Forelimb muscle (tissue), 1 donor: ENCODE data around the gene ARHGAP6. TPM values are rescaled to one million over a fixed set of nuclear protein-coding genes. Genes with fewer than 3 reads are reported as not detected.

Experiments
- DNase-seq: peaks from one replicate; pipeline ENCODE4 v3.0.0-alpha.2; 2013; ENCODE audit warnings: low read depth
- polyA plus RNA-seq: library from polyadenylated mRNA; unstranded; fragments of 120-200 nt; gene quantifications from one replicate; pipeline ENCODE4 v1.2.1, GENCODE V29; 2013; ENCODE audit not compliant: insufficient read length

Gene ARHGAP6
- polyA plus RNA-seq, 1 donor: 9.3 TPM

DNA sequence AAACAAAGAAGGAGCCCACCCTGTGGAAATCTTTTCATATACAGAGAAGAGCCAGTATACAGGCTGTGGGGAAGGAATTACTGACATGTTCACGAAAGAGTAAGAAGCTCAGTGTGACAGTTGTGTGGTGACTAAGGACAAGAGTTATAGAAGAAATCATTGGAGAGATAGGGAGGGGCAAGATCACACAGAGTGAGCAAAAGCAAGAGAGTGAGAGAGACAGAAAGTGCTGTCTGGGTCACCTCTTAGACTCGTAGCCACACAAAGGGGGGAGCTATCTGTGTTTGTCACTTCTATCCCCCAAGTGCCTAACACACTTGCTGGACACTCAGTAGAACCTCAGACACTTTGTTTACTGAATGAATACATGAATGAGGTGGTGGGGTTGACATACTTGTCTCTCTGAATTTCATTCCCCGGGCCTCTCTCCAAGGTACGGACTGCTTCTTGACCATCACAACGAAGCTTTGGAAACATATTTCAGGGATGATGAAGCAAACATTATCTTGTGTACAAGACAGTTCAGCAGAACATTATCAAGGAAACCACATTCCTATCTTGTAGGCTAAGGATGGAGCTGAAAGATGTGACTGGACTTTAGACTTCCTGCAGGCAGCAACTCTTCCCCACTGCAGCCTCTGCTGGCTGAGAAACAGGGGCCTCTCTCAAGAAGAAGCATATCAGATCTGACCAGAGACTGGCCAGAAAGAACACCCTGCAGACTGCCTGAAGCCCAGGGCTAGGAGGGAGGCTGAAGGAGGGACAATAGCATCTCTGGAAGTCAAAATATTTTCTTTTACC lies 204.3 kb downstream of the ARHGAP6 start:
- no peak for DNase-seq

DNA sequence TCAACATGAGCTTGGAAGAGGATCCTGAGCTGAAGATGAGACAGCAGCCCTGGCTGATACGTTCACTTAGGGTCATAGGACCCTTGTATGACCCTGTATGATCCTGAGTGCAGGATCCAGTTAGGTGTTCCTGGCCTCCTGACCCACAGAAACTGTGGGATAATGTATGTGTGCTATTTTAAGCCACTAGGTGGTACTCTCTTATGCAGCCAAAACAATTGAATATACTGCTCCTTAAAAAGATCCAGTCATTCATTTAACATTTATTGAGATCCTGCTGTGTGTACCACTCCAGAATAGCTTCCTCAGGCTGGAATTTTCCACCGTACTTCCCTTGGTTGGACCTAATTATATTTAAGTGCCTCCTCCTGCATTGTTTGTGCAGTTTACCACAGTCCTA lies 205.4 kb downstream of the ARHGAP6 start:
- DNase-seq: no peak

DNA sequence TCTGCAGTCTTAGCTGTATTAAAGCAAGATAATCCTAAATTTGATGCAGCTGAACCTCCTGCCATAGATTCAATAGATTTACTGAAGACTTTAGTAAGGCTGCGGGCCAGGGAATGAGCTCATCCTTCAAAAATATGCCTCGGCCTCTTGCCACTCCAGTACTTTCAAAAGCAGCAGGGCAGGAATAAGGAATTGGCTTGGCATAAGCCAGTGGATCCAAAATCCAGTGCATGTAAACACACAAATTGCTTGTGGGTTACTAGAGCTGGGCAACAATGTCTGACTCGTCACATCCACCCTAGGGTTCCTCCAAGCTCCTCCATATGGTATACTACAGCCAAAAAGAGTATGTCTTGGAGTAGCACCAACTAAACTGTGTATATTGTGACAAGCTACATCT lies 207.6 kb downstream of the ARHGAP6 start:
- DNase-seq: no peak

DNA sequence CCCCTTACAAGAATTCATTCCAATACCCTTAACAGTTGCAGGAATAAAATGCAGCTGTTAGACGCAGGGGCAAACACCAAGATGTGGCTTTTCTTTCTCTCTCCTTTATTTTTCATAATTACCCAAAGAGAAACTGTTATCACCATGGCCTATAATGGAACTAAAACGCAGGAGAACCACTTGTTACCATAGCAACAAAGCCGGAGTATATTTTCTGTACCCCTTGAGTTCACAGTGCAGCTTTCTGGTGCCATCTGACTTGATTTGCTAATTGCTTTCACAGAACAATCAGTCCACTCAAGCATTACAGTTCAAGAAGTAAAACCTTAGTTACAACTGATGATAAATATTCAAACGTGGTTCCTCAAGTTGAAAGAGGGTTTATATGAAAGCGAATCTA lies 214.6 kb downstream of the ARHGAP6 start:
- no peak for DNase-seq

DNA sequence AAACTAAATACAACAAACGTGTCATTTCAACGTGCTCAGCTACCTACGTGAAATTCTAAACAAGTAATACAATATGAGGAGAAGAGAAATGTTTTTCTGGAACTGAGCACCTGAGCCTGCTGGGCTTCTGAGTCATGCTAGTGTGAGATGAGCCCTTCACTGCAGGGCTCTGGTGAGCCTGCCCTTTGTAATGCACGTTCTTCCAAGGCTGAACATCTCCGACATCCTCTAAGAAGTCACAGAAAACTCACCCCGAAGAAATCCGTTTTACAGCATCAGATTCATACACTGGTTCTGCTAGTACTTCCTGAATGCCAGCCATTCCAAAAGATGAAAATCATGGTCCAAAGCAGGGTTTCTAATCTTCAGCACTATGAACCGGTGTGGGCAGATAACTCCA lies 215.4 kb downstream of the ARHGAP6 start:
- DNase-seq: no peak

DNA sequence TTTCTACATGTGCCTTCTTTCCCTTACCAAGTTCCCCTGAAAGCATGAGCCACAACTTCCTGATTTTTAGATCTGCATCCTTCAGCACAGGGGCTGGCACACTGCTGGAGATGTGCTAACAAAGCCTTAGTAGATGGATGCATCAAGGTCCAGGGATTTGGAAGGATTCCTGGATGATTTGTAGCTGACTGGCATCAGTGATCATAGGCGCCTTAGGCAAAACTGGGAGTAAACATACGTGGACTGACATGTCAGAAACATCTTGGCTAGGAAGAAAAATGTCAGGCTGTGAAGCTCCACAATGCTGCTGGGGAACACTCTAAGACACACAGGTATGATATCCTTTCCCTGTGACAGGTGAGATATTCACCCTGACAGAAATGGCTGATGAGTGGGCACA lies 216.1 kb downstream of the ARHGAP6 start:
- no peak for DNase-seq

DNA sequence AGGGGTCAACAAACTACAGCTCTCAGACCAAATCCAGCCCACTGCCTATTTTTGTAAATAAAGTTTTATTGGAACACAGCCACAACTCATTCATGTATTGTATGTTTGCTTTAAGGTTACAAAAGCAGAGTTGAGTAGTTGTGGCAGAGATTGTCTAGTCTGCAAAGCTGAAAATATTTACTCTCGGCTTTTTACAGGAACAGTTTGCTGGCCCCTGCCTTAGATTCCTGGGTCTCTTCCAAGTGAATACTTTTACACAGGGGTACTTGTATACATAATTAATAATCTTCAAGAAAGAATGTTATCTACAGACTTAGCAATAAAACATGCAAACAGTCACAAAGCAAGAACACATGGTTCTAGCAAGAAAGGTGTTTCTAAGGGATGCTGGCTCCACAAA lies 218.3 kb downstream of the ARHGAP6 start:
- DNase-seq: no peak

DNA sequence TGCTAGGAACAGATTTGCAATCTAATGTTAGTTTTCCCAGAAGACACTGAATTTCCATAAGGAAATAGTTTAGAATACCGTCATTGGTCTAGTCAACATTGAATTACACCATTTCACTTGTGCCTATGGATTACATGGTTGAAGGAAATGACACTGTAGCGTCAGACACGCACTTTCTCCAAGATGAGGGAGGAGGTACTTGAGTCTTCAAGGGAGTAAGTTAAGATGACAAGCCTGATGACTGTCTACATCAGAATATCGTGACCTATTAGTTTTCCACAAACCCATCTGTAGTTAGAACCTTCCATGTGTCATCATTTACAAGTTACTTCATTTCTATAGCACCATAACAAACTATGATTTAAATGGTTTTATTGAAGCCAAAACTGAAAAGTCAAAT lies 218.8 kb downstream of the ARHGAP6 start:
- DNase-seq: no peak

DNA sequence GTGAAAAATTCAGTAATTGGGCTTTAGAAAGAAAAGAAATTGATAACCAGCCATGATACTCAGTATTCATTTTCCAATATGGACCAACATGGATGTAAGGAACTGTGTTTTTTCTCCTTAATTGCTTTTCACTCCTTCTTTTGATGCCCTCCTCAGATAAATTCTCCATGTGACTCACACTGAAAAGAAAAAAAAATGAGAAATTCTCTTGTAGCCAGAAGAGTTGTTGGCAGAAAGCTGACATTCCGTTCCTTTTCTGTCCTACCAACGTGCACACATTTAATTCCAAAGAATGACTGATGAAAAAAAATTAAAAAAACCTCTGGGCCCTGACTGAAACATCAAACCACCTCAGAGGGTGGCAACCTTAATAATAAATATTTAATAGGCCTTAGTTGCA lies 219.4 kb downstream of the ARHGAP6 start:
- DNase-seq: no peak

DNA sequence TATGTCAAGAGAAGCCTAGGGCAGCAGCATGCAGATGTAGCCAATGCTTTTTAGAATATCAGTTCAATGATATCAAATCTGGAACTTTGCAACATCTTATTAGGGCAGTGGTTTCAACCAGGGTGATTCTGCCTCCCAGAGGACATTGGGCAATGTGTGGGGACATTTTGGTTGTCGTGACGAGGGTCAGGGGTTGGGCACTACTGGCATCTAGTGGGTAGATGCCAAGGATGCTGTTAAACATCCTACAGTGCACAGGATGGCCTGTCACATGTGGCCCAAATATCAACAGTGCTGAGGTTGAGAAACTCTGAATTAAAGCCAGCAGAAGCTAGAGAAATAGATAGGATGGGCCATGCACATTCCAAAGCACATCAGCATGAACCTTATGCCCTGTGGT lies 220.2 kb downstream of the ARHGAP6 start:
- no peak for DNase-seq

DNA sequence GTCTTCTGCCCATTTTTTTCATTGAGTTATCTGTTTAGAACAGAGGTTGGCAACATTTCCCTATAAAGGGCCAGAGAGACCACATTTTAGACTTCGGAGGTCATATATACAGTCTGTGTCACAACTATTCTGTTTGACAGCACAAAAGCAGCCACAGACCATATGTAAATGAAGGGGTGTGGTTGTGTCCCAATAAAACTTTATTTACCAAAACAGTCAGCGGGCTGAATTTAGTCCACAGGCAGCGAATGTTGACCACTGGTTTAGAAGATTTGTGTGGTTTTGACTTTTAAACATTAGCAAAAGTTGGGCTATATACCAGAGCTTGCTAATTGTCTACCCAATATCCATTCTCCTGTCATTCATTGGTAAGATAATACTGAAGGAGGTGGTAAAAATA lies 221.7 kb downstream of the ARHGAP6 start:
- DNase-seq: no peak

DNA sequence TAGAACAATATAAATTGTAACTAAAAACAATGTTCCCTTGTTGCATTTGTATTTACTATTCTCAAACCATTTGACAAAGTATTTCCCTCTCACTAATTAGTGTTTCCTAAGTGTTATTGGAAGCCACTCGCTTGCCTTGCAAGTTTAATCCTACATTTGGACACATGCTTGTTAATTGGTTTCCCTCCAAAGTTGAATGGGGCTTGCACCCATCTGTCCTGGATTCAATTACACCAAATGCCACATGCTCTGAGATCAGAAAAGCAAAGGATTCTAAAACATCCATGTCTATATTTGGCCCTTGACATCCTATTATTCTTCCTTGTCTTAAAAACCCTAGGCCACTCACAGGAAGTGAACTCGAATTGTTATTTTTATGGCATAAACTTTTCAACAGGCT lies 225.9 kb downstream of the ARHGAP6 start:
- DNase-seq: no peak

DNA sequence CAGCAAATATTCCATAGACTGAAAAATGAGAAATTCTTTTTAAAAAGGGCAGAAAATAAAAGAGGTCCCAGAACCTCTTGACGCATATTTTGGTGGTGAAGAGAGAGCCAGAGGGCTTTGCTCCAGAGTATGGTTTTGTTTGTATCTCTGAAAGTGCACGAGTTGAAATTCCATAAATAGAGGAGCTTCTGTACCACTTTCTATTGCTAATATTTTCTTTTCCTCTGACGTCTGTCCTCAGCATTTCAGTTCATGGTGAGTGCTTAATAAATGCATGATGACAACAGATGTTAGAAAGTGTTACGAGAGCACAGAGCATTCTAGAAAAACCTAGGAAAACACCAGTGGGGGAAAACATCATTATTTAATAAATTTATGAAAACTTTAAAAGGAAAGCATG lies 227.0 kb downstream of the ARHGAP6 start:
- DNase-seq: no peak

DNA sequence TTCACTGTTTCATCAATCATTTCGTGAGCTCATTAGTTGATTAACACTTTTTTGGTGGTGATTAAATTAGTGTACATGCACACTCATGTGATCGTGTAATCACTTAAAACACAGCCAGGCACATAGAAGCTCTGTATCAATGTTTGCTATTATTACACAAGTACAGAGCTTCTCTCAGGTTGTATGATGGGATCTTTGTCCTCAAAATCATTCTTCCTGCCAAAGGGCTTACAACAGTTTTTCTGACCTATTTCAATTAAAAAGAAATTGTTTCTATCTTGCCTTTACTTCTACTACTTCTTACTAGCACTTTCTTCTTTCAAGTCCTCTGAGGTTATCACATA lies 227.4 kb downstream of the ARHGAP6 start:
- DNase-seq: no peak

DNA sequence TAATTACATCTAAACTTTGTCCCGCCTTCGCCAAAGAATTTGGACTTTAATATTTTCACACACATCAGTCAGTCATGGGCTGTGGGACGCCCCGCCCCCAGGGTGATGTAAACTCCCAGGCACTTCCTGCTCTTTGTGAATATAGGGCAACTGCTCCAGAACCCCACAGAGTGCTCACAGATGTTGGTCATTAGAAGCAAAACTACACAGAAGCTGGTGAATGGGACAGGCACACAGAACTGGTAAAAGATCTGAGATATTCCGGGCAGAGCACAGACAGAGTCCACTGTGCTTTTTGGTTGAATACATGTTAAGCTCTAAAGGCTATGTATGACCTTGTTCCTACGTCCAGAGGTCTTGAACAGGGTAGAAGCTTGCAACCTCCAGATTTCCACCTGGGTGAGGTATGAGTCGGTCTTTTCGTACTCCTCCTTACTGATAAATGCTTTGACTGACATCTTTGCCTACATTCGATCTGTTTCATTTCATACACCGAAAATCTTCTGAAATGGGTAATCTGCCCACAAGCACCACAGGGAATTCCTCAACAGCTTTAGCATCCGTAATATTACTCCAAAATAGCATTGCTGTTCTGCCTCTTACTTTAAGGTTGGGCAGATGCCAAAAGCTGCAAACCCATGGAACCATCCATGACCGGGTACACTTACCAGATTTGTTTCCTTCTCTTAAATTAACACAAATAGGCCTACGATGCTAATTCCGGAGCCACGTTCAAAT lies 227.9 kb downstream of the ARHGAP6 start:
- DNase-seq: no peak

DNA sequence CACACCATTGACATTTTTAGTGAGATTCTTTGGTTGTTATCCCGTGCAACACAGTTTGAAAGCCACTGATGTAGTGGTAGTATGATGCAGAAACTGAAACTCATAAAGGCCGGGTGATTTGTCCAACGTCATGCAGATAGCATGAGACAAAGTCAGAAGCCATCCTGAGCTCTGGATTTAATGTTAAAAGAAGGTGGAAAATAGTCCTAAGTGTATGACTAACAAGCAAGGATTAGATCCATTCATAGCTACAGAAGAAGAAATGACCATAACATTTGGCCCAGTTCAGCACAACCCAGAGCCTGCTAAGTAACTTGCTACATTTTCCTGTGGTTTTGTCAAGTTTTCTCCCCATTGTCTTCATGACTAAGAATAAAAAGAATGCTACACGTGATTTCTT lies 230.2 kb downstream of the ARHGAP6 start:
- no peak for DNase-seq

DNA sequence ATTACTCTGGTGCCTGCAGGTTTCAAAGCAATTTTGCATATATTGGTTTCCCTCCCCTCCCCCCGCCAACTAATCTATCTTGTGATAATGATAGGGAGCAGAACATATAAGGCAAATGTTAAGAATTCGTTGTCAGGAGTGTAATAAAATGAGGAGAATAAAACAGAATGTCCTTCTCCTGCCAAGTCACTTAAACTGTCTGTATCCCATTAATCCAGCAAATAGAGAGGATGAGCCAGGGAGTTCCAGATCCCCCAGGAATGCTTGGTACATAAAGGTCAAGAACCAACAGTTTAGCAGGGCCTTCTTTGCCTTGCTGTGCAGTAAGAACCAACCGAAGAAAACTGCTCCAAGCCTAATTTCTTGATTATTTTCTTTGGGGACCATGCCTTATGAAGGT lies 231.1 kb downstream of the ARHGAP6 start:
- DNase-seq: no peak

DNA sequence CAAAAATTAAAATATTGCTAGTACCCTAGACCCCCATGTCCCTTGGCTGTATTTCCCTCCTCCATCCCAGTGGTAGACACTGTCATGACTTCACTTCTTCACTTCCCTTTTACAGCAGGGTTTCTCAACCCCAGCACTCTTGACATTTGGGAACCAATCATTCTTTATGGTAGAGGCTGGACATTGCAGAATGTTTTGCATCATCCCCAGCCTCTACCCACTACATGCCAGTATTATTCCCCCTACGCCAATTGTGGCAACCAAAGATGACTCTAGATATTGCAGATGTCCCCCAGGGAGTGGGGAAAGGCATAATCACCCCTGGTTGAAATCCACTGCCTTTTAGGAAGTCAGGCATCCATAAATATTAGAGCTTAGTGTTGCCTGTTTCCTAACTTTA lies 233.9 kb downstream of the ARHGAP6 start:
- DNase-seq: no peak

DNA sequence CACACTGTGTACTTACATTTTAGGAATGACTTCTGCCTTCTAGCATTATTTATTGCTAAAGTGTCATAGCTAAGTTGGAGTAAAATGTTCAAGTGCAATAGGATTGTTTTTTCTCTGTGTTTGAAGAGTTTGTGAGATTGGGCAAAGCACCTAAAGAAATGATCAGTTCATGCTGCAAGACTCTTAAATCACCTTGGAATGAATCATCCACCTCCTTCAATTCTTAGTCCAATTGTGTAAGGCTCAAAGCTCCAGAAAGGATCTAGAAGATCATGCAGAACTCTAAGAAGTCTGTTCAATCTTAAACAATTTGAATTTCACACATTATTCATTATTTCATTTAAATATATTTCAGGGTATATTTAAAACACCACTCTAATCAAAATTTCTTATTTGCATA lies 235.4 kb downstream of the ARHGAP6 start:
- no peak for DNase-seq

DNA sequence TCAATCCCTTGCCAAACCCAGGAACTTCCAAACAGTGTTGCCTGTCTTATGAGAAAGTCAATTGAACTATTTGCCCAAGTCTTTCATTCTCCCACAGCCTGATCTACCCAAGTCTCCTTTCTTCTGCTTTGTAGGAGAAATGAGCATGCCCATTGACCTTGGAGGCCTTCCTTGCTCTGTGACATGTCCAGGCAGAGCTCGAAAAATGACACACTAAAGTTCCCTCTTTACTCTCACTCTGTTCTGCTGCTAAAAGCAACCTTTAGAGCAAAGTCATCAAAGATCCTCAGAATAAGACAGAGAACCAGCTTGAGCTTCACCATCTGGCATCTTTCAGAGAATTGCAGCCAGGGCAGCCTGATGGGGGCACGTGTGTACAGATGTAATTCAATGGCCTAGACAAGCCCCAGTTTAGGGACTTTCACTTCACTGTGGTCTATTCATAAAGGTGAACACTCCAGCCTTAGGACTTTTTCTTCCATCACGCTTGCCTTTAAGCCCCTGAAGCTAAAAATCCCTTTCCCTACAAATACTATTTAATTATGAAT lies 236.1 kb downstream of the ARHGAP6 start:
- DNase-seq: no peak

DNA sequence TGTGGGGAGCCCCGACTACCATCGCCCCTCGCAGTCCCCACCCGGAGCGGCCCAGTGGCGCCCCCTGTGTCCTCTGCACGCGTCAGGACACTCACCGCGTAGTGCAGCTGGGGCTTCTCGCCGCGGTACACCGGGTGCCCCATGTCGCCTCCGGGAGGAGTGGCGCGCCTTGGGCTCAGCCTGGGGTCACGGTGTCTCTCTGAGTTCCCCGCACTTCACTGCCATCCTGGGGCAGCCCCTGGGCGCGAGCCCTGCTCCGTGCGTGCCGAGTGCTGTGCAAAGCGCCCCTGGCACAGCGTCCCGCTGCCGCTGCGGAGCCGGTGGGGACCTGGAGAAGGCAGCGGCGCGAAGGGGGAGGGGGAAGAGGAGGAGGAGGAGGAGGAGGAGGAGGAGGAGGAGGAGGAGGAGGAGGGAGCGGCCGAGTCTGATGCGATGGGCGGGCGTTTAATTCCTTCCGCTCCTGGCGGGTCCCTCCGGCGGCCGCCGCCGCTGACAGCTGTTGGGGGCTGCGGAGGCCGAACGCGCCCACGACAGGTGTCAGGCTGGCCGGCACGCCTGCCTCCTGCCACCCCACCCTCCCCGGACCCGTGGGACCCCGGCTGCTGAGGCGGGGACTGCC lies 238.2 kb downstream of the ARHGAP6 start:
- DNase-seq: no peak

DNA sequence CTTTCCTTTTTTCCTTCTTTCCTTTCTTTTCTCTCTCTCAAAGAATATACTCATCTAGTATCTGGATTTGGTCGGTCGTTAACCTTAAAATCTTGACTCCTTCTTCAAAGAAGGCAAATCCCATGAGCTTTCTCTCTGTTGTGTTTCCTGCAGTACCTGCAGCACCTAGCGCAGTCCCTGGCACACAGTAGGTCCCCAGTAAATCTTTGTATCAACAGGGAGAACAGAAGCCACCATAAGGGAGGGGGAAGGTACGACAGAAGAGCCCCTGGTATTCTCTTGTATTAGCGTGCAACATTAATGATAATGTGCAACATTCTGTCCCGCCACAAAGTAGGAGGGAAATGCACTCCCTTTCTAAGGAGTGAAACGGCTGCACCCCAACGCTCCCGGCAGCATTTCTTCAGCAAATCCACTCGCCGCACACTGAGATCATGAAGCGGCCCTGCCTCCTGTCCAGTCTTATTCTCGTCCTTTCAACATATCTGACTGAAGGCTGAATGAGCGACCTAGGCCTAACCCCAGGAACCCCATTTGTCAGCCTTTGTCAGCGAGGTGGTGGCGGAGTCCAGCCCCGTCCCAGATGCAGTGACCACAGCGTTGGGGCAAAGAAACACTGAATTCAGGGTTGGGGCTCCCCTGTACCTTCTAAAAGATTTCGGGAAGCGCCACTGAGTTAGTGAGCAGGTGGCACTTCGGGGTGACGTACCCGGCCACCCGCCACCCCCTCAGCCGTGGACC lies 238.8 kb downstream of the ARHGAP6 start:
- DNase-seq: no peak
